ENCODE results near the gene EIF4A3.

DNA sequence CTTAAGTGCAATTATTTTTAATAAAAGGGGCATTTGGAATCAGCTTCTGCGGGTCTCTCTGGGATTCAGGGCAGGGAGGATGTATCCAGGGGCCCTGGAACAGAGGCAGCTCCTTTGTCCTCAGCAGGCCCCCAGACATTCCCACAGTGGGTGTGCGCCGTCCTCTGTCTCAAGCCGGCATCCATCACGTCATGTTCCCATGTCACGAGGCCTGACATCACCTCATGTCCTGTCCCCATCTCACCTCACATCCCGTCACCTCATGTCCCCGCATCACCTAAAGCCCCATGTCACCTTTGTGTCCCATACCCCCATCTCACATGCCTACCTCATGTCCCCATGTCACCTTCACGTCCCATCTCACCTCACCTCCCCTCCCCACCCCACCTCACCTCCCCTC is 27.1 kb downstream of the EIF4A3 start:
- TF ChIP-seq, protein P1, sequence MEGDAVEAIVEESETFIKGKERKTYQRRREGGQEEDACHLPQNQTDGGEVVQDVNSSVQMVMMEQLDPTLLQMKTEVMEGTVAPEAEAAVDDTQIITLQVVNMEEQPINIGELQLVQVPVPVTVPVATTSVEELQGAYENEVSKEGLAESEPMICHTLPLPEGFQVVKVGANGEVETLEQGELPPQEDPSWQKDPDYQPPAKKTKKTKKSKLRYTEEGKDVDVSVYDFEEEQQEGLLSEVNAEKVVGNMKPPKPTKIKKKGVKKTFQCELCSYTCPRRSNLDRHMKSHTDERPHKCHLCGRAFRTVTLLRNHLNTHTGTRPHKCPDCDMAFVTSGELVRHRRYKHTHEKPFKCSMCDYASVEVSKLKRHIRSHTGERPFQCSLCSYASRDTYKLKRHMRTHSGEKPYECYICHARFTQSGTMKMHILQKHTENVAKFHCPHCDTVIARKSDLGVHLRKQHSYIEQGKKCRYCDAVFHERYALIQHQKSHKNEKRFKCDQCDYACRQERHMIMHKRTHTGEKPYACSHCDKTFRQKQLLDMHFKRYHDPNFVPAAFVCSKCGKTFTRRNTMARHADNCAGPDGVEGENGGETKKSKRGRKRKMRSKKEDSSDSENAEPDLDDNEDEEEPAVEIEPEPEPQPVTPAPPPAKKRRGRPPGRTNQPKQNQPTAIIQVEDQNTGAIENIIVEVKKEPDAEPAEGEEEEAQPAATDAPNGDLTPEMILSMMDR (IDR thresholded peaks at IDR 0.05), result no peak
- no peak for TF ChIP-seq POLR2A (IDR thresholded peaks at IDR 0.05)

Data from vagina (tissue), 2 donors.